A549 (cell line): ENCODE measurements around the gene SLC66A3. TPM values are rescaled to one million over a fixed set of nuclear protein-coding genes. Genes with fewer than 3 reads are reported as not detected.

Source experiments
- ATAC-seq, 2 experiments: fragments of 200-7000 bp in 1 of 2; fragments of >200 bp in 1 of 2; cut with Nextera tagmentation in 1 of 2; cut with Tn5 transposase in 1 of 2; 3 replicates each; pipeline versions ENCODE4 v1.8.0 to v1.9.1; 2018 to 2020; ENCODE audit warnings: mild to moderate bottlenecking in 1 of 2, moderate library complexity in 1 of 2
- CTCF ChIA-PET: fragments of 300-600 bp; sonication (Branson Sonifier 250); formaldehyde crosslinking; extraction: SDS; loops from one replicate; lab custom pipeline; 2021; ENCODE audit warnings: antibody characterized with exemption, inconsistent platforms; lab: Yijun Ruan, JAX
- POLR2A ChIA-PET: fragments of 350-600 bp; formaldehyde crosslinking; extraction: SDS; loops from one replicate; lab custom pipeline; 2021; ENCODE audit warnings: antibody characterized with exemption, inconsistent platforms; lab: Yijun Ruan, JAX
- DNase-seq, 2 experiments: peaks; one replicate each; pipeline versions ENCODE4 v3.0.0 to v3.0.0-alpha.2; 2011 to 2016; ENCODE audit warnings: low read depth in 1 of 2, low spot score in 1 of 2
- FAIRE-seq: peaks from 2 replicates; lab custom pipeline; 2011; peaks lifted over from hg19 to GRCh38; lab: Jason Lieb, UNC
- H3K27ac ChIP-seq, 2 experiments: fragments of >200 bp; sonication (Bioruptor Twin); formaldehyde crosslinking; 3 replicates each; pipeline ENCODE4 v1.5.1; 2016 to 2017
- H3K4me1 ChIP-seq: fragments of >200 bp; sonication (Bioruptor Twin); formaldehyde crosslinking; 3 replicates; pipeline ENCODE4 v1.6.1; 2016
- H3K4me2 ChIP-seq: fragments of >200 bp; sonication (Bioruptor Twin); formaldehyde crosslinking; 3 replicates; pipeline ENCODE4 v1.6.1; 2016
- H3K4me3 ChIP-seq: fragments of >200 bp; sonication (Bioruptor Twin); formaldehyde crosslinking; 3 replicates; pipeline ENCODE4 v1.5.1; 2016
- H3K9me3 ChIP-seq: fragments of >200 bp; sonication (Bioruptor Twin); formaldehyde crosslinking; 3 replicates; pipeline ENCODE4 v1.6.1; 2016
- BCL3 ChIP-seq: fragments of >200 bp; sonication (Bioruptor Twin); formaldehyde crosslinking; IDR thresholded peaks from 3 replicates; pipeline ENCODE4 v1.6.1; 2016
- CBX8 ChIP-seq: fragments of 200-600 bp; sonication (generic); IDR thresholded peaks from 2 replicates; pipeline ENCODE4 v1.6.1; 2016
- CEBPB ChIP-seq, 2 experiments: fragments of >200 bp in 1 of 2; sonication (Bioruptor Twin) in 1 of 2; formaldehyde crosslinking in 1 of 2; IDR thresholded peaks; 2 replicates each; pipeline ENCODE4 v1.6.1; 2012 to 2016
- EHMT2 ChIP-seq: fragments of 200-600 bp; sonication (generic); IDR thresholded peaks from 2 replicates; pipeline ENCODE4 v1.6.1; 2016; ENCODE audit warnings: antibody characterized with exemption, low read depth, mild to moderate bottlenecking, moderate library complexity
- ELK1 ChIP-seq: fragments of 150-350 bp; IDR thresholded peaks from 2 replicates; pipeline ENCODE4 v1.6.1; 2014; ENCODE audit warnings: low read depth, mild to moderate bottlenecking, low read length
- FOXS1 ChIP-seq: fragments of 250-450 bp; sonication (Bioruptor Pico); IDR thresholded peaks from 2 replicates; pipeline ENCODE4 v1.5.0; 2020; ENCODE audit warnings: mild to moderate bottlenecking, moderate library complexity
- HMGXB4 ChIP-seq: fragments of 250-450 bp; sonication (Bioruptor Pico); IDR thresholded peaks from 2 replicates; pipeline ENCODE4 v1.5.0; 2021; ENCODE audit warnings: mild to moderate bottlenecking, moderate library complexity, borderline replicate concordance
- JUNB ChIP-seq: fragments of >200 bp; sonication (Bioruptor Twin); formaldehyde crosslinking; IDR thresholded peaks from 2 replicates; pipeline ENCODE4 v1.6.1; 2016
- KDM1A ChIP-seq: fragments of 200-600 bp; sonication (generic); IDR thresholded peaks from 2 replicates; pipeline ENCODE4 v1.6.1; 2016; ENCODE audit warnings: low read depth, mild to moderate bottlenecking
- NPAS2 ChIP-seq: fragments of 250-450 bp; sonication (Bioruptor Pico); IDR thresholded peaks from 2 replicates; pipeline ENCODE4 v1.8.0; 2022; ENCODE audit warnings: mild to moderate bottlenecking, moderate library complexity, borderline replicate concordance
- NR3C1 ChIP-seq: fragments of >200 bp; sonication (Bioruptor Twin); formaldehyde crosslinking; IDR thresholded peaks from 3 replicates; pipeline ENCODE4 v1.6.1; 2017
- POLR2AphosphoS2 ChIP-seq: conservative IDR thresholded peaks from 2 replicates; pipeline ENCODE4 v1.6.1; 2012; ENCODE audit warnings: low read length, improper control_type of control experiment, inconsistent platforms
- RARB ChIP-seq: fragments of 250-450 bp; sonication (Bioruptor Pico); IDR thresholded peaks from 2 replicates; pipeline ENCODE4 v1.8.0; 2021; ENCODE audit warnings: mild to moderate bottlenecking, moderate library complexity
- RCOR1 ChIP-seq: fragments of 150-350 bp; IDR thresholded peaks from 2 replicates; pipeline ENCODE4 v1.6.1; 2014; ENCODE audit warnings: antibody characterized with exemption, low read length, low read depth
- RNF2 ChIP-seq: fragments of 200-600 bp; sonication (generic); IDR thresholded peaks from 2 replicates; pipeline ENCODE4 v1.6.1; 2016; ENCODE audit warnings: low read depth, mild to moderate bottlenecking, antibody characterized with exemption, moderate library complexity, borderline replicate concordance
- SREBF2 ChIP-seq: fragments of 450-650 bp; IDR thresholded peaks from 2 replicates; pipeline ENCODE4 v1.6.1; 2014; ENCODE audit warnings: mild to moderate bottlenecking, moderate library complexity
- TFCP2L1 ChIP-seq: fragments of 250-450 bp; sonication (Bioruptor Pico); IDR thresholded peaks from 2 replicates; pipeline ENCODE4 v1.5.0; 2021; ENCODE audit warnings: mild to moderate bottlenecking
- ZNF302 ChIP-seq: fragments of 250-450 bp; sonication (Bioruptor Pico); IDR thresholded peaks from 2 replicates; pipeline ENCODE4 v1.9.0; 2021; ENCODE audit warnings: inconsistent platforms, mild to moderate bottlenecking, moderate library complexity
- WGBS: methylation state at CpG from one replicate; pipeline ENCODE4 v1.1.6; 2017; ENCODE audit errors: missing lambda C conversion rate; 5-methylcytosine and 5-hydroxymethylcytosine counted together
- polyA plus RNA-seq, 4 experiments: library from polyadenylated mRNA; depleted of rRNA in 3 of 4; stranded (reverse); fragments of >200 nt; fragmentation: RNase III in 1 of 4; extraction: RNeasy Plus Mini Kit Qiagen cat#74134 plus additional on column Dnase treatment in 1 of 4; gene quantifications; 2 replicates in 3 of 4; 3 replicates in 1 of 4; pipeline ENCODE4 v1.2.3, GENCODE V29; 2011 to 2017
- TF ChIP-seq, protein P1 (sequence below): fragments of 450-650 bp; IDR thresholded peaks from 2 replicates; pipeline ENCODE4 v1.6.1; 2014; ENCODE audit warnings: antibody characterized with exemption
- TF ChIP-seq, protein P2 (sequence below): fragments of >200 bp; sonication (Bioruptor Twin); formaldehyde crosslinking; IDR thresholded peaks from 3 replicates; pipeline ENCODE4 v1.5.1; 2016

Gene SLC66A3
- polyA plus RNA-seq, 2 of the 4 experiments (the other 2 are of a cell fraction): 24.9 to 69.8 TPM

DNA sequence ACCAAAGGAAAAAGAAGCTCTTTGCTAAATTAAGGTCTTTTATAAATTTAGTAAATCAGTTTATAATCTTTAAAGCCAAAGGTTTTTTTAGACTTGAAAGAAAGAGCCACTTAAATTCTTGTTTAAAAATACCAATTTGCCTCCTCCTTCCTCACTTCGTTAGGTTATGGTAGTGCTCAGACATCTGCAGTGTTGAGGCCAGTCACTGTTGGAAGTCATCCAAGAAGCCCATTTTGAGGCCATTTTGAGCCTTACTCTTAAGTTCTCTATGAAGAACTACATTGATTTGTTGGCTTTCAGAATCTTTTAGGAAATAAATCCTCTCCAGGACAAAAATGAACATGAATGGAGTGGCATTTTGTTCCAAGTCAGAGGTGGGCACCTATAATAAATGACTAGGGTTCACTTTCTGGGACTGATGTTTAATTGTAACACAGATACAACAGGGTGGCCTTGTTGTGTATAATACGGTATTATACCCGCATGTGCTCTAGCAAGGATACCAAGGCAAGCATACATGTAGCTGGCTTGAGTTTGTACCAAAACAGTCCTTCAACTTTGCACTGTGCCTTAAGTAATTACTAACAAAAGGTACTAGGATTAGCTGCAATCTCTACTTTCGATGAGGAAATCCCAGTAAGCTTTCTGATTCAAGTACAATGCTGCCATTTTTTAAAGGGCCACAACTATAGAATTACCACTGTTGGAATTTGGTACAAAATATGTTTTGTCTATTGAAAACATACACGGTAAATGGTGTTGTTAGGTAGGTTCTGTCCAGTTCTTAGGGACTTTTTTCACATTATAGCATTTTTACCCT is 22.8 kb downstream of the SLC66A3 start:
- TF ChIP-seq, protein P1, sequence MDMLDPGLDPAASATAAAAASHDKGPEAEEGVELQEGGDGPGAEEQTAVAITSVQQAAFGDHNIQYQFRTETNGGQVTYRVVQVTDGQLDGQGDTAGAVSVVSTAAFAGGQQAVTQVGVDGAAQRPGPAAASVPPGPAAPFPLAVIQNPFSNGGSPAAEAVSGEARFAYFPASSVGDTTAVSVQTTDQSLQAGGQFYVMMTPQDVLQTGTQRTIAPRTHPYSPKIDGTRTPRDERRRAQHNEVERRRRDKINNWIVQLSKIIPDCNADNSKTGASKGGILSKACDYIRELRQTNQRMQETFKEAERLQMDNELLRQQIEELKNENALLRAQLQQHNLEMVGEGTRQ: no peak
- TF ChIP-seq CEBPB (IDR thresholded peaks at IDR 0.05): no peak
- TF ChIP-seq POLR2AphosphoS2: no peak
- no peak for TF ChIP-seq RNF2
- TF ChIP-seq ZNF302: no peak
- TF ChIP-seq RARB (CRISPR knock-in tag): no peak
- TF ChIP-seq TFCP2L1 (CRISPR knock-in tag): no peak
- ATAC-seq (no peak), FAIRE-seq (peak; percentile 61), DNase-seq (no peak)
- Histone ChIP-seq H3K27ac (no peak overlapping the region), H3K4me2 (no peak overlapping the region), H3K4me1 (no peaks in the 10 kb centered on the region), H3K9me3 (no peaks in the 10 kb centered on the region), H3K4me3 (no peak overlapping the region)
- POLR2A ChIA-PET: no interaction called here
- CTCF ChIA-PET: interaction anchor here (0.7 to 2.2 kb wide), 7 partner anchors 15 to 345 kb away, joined by 3 to 9 read pairs (median 3); a partner anchor contains a TSS
- 64% methylated on average over 5 of the region's 5 CpGs for WGBS

DNA sequence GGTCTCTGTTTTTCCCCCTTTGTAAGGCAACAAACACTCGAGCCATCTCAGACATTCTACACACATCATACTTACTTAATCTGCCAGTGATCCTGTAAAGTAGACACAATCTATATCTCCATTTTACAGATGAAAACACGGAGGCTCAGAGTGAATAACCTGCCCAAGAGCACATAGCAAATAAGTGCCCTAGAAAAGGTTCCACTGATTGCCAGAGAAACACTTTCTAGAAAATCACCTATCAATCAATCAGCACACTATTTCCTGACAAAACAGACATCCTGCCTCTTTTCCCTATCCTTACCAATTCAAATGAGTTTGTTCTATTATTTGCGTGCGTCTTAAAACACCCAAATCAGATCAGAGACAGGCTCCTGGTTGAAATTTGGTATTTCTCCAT is 23.9 kb downstream of the SLC66A3 start:
- Histone ChIP-seq H3K4me1 (no peaks in the 10 kb centered on the region), H3K4me2 (no peak overlapping the region), H3K9me3 (no peaks in the 10 kb centered on the region), H3K4me3 (no peak overlapping the region), H3K27ac (no peak overlapping the region)
- WGBS: 75% methylated on average over 4 of the region's 4 CpGs
- FAIRE-seq (no peak), DNase-seq (no peak), ATAC-seq (no peak)
- no peak for TF ChIP-seq ELK1
- TF ChIP-seq HMGXB4 (CRISPR knock-in tag): no peak
- CTCF ChIA-PET: interaction anchor here (0.6 to 1.0 kb wide), 2 partner anchors 11 to 62 kb away, joined by 3 read pairs; no protein-coding TSS in a partner anchor
- POLR2A ChIA-PET: no interaction called here

DNA sequence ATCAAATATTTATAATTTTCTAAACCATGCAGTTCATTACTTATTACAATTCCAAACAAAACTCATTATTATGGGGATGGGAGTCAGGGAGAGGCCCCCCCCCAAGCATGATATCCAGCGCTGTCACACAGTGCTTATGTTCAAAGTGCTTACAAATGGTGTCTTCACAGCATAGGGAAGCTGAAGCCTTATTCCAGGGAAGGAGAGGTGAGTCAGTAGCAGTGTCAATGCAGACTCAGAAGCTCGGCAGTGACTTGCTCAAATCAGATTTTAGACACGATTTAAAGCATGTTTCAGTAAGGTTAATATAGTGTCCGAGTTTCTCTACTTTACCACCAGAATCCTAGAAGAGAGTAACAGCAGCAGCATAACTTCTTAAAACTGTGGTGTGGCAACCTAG is 24.6 kb downstream of the SLC66A3 start:
- ChIA-PET POLR2A (no interaction called here), CTCF (interaction anchor here (0.6 to 1.5 kb wide), 3 partner anchors 12 to 267 kb away, joined by 3 to 5 read pairs (median 3); no protein-coding TSS in a partner anchor)
- Histone ChIP-seq H3K4me1 (no peaks in the 10 kb centered on the region), H3K4me2 (no peak overlapping the region), H3K4me3 (no peak overlapping the region), H3K9me3 (no peaks in the 10 kb centered on the region), H3K27ac (no peak overlapping the region)
- TF ChIP-seq BCL3 (no peak), EHMT2 (no peak), SREBF2 (no peak), NR3C1 (no peak), JUNB (no peak), KDM1A (no peak), CBX8 (no peak), RARB (CRISPR knock-in tag) (no peak), FOXS1 (CRISPR knock-in tag) (no peak), NPAS2 (CRISPR knock-in tag) (no peak), RCOR1 (no peak)
- TF ChIP-seq, protein P1: no peak
- TF ChIP-seq, protein P2, sequence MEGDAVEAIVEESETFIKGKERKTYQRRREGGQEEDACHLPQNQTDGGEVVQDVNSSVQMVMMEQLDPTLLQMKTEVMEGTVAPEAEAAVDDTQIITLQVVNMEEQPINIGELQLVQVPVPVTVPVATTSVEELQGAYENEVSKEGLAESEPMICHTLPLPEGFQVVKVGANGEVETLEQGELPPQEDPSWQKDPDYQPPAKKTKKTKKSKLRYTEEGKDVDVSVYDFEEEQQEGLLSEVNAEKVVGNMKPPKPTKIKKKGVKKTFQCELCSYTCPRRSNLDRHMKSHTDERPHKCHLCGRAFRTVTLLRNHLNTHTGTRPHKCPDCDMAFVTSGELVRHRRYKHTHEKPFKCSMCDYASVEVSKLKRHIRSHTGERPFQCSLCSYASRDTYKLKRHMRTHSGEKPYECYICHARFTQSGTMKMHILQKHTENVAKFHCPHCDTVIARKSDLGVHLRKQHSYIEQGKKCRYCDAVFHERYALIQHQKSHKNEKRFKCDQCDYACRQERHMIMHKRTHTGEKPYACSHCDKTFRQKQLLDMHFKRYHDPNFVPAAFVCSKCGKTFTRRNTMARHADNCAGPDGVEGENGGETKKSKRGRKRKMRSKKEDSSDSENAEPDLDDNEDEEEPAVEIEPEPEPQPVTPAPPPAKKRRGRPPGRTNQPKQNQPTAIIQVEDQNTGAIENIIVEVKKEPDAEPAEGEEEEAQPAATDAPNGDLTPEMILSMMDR: no peak
- ATAC-seq (peak in 1 of 2 experiments; percentile 31; a peak in 2 of 6 replicates), FAIRE-seq (no peak), DNase-seq (no peak)
- WGBS: 70% methylated on average over 4 of the region's 4 CpGs
